Spleen (tissue), 7 donors: ENCODE results near the gene LGR6.

Experiments used
- CTCF ChIP-seq, 11 experiments: fragments of 200-600 bp in 7 of 11; fragments of 450-650 bp in 4 of 11; sonication (generic) in 4 of 11; IDR thresholded peaks in 8 of 11; conservative IDR thresholded peaks in 3 of 11; 1 replicate in 7 of 11; 2 replicates in 4 of 11; pipeline versions ENCODE4 v1.4.0 to v1.8.0; 2016 to 2021; ENCODE audit warnings: antibody characterized with exemption in 11 of 11, inconsistent platforms in 4 of 11, mild to moderate bottlenecking in 1 of 11
- POLR2A ChIP-seq, 3 donors: fragments of 450-650 bp; IDR thresholded peaks; one replicate each; pipeline ENCODE4 v1.5.1; 2017; ENCODE audit warnings: antibody characterized with exemption in 3 of 3, mild to moderate bottlenecking in 1 of 3
- POLR2AphosphoS5 ChIP-seq, 3 donors: sonication (generic); formaldehyde crosslinking; IDR thresholded peaks; one replicate each; pipeline ENCODE4 v1.5.1; 2017; ENCODE audit warnings: antibody characterized with exemption in 3 of 3
- donor health status: DM: no; HTN: no; CAD: no; lungs with moderate emphysema.
- donor health status: DM: no; HTN: no; CAD: no.
- donor health status: DM: no; HTN: no; CAD: no.

GRCh38 chr1:202245391-202245790, 51.8 kb downstream of the LGR6 start:
- no peak for TF ChIP-seq CTCF (IDR thresholded peaks at IDR 0.05 in 8 of 11, conservative IDR thresholded peaks at IDR 0.05 in 3 of 11)
- TF ChIP-seq POLR2AphosphoS5 (IDR thresholded peaks at IDR 0.05), result no peak
- TF ChIP-seq POLR2A (IDR thresholded peaks at IDR 0.05), result no peak
